ENCODE data around the gene LTBP3.
A peak's percentile ranks its signal among the peaks of the same experiment; 100 is the strongest.

LTBP3 gene

DNA sequence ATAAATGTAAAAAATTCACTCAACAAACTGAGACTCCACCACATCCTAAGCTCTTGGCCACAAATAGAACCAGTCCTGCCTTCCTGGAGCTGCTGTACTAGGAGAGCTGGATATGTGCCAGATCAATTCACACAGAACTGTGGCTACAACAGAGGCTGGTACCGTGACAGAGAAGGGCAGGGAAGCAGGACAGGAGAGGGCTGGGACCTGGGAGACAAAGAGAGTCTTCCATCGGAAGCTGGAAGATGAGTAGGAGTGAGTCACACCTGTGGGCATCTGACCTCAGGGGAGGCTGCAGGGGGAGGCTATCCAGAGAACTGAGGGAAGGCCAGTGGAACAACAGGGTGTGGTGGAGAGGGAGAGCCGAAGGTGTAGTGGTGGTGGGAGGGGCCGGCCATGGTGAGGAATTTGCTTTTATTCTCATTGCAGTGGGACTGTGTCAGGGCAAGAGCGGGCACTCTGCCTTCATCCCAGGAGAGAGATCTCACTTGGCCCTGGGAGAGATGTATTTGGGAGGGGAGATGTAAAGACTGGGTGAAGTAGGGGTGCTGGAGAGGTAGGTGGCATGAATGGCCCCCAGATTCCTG, 1.9 kb upstream of the LTBP3 start:
- CTCF ChIA-PET, result interaction anchor here (2.2 to 4.2 kb wide), 3 partner anchors 11 to 28 kb away, joined by 7 to 18 read pairs (median 13); partner anchors contain the start of genes FAM89B and ZNRD2
- Mint-ChIP-seq H3K9me3 (no peaks in the 10 kb centered on the region), H3K4me1 (peaks cover 59% of the 10 kb centered on the region), H3K36me3 (no peaks in the 10 kb centered on the region), H3K27me3 (peaks cover 17% of the 10 kb centered on the region), H3K4me3 (no peak overlapping the region), H3K27ac (peak overlapping the region; percentile 0)
- DNase-seq, result no peak

DNA sequence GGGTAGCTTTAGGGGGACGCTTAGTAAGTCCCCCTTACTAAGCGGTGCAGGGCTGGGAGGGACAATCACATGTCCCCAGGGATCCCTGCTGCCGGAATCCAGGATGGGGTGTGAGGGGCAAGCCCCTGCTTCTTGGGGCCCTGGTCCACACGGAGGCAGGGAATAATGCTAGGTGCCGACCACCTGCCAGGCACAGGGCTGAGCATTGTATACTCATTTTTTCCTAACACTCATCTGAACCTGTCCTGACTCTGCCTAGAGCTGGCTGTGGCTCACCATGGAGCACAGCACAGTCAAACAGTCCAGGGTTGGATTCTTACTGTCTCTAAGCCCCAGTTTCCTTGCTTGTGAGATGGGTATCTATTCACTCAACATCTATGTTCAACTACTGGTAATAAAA, 1.4 kb upstream of the LTBP3 start:
- H3K27me3 Mint-ChIP-seq, result peaks cover 17% of the 10 kb centered on the region
- H3K9me3 Mint-ChIP-seq, result no peaks in the 10 kb centered on the region
- CTCF ChIA-PET, result interaction anchor here (2.2 to 4.2 kb wide), 2 partner anchors 12 to 18 kb away, joined by 13 to 18 read pairs; partner anchors contain the start of genes FAM89B and ZNRD2
- H3K4me1 Mint-ChIP-seq, result peaks cover 59% of the 10 kb centered on the region
- no peak for DNase-seq
- no peaks in the 10 kb centered on the region for H3K36me3 Mint-ChIP-seq
- H3K27ac Mint-ChIP-seq, result no peak overlapping the region
- H3K4me3 Mint-ChIP-seq, result peak overlapping the region; percentile 66

DNA sequence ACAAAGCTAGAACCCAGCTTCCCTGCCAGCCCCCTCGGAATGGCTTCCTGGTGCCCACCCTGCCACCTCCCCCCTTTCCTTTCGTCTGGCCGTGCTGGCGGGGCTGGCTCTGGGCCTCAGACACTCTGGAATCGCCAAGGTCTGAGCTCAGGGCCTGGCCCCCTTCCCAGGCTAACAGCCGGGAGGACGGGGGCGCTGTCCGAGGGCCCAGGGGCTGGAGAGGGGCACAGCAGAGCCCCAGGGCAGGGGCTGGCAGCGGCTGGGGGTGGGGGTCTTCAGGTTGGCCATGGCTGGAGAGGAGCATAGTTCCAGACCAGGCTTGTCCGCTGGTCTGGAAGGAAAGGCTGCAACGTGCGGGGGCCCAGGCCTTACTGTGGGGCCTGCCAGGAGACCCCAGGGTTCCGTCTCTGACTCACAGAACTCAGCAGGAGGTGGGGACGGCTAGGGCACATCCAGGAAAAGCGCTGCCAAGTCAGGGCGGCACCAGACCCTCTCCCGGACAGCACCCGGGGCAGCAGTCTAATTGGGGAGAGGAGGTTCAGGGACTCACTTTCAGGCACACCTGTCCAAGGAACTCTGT, 861 bp upstream of the LTBP3 start:
- no peak for DNase-seq
- Mint-ChIP-seq H3K9me3 (no peaks in the 10 kb centered on the region), H3K4me1 (peaks cover 63% of the 10 kb centered on the region), H3K36me3 (no peaks in the 10 kb centered on the region), H3K27ac (peak overlapping the region; percentile 58), H3K4me3 (peak overlapping the region; percentile 66), H3K27me3 (peaks cover 17% of the 10 kb centered on the region)
- CTCF ChIA-PET, result interaction anchor here (2.2 to 4.2 kb wide), 2 partner anchors 12 to 18 kb away, joined by 13 to 18 read pairs; partner anchors contain the start of genes FAM89B and ZNRD2

DNA sequence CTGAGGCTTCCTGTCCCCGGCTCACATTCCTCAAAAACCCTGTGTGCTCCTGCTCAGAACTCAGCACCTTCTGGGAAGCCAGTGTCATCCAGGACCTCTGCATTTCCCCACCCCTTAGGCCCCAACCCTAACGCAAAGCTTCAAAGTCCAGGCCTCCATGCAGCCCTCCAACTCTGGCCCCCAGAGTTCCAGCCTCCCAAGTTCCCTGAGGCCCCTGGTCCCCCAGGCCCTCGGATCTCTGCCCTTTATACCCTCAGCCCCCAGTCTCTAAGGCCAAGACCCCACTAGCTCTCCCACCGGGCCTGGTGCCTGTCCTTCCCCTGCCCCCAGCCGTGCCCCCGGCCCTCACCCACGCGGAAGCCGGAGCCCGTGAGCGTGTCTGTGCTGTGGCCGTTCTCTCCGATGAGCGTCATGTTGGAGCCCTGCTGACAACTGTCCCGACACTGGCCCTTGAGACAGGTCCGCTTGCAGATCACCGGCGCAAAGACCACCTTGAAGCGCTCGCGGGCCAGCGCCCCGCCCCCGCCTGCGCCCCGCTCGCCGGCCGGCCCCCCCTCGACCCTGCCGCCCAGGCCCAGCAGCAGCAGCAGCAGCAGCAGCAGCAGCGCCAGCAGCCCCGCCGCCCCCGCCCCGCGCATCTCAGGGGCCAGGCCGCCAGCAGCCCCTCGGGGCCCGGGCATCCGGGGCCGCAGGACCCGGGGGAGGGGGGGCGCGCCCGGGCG, 718 bp downstream of the LTBP3 start:
- peaks cover 3% of the 10 kb centered on the region for H3K36me3 Mint-ChIP-seq
- no peaks in the 10 kb centered on the region for H3K9me3 Mint-ChIP-seq
- peaks cover 17% of the 10 kb centered on the region for H3K27me3 Mint-ChIP-seq
- peaks cover 70% of the 10 kb centered on the region for H3K4me1 Mint-ChIP-seq
- peak; percentile 47 for DNase-seq
- H3K27ac Mint-ChIP-seq, result peak overlapping the region; percentile 88
- CTCF ChIA-PET, result interaction anchor here (0.8 to 1.3 kb wide), 3 partner anchors 8 to 16 kb away, joined by 3 to 6 read pairs (median 4); partner anchors contain the start of gene FAM89B
- peak overlapping the region; percentile 80 for H3K4me3 Mint-ChIP-seq

DNA sequence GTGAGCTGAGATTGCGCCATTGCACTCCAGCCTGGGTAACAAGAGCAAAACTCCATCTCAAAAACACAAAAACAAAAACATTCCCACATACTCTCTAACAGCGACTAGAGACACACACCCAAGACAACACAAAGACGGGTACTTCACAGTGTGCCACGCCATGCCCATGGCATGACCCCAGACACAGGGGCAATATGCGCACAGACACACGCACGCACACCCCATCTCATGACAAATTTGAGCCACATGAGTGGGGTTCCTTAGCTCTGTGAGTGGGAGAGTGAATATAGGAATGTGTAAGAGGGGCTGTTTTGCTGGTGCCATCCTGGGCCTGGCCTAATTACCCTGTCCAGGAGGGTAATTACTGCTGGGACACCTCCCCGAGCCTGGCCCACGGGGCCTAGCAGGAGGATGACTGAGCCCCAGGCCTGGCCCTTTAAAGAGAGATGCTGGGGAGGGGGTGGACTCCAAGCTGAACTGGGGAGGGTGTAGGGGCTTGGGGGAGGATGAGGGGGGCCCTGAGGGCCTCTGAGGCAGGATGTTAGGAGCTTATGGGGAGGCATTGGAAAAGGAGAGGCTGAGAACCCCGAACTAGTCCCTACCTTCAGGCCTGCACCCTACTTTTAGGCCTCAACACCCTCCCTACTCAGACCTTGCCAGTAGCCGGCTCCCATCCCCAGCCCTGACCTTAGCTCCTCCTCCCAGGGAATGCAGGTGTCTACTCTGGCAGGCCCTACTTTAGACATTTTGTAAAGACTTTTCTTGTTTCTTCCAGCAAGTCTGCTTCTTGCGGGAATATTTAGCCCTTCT, 1.5 kb downstream of the LTBP3 start:
- Mint-ChIP-seq H3K27ac (peak overlapping the region; percentile 88), H3K4me3 (peak overlapping the region; percentile 80), H3K4me1 (peaks cover 74% of the 10 kb centered on the region), H3K27me3 (peaks cover 17% of the 10 kb centered on the region), H3K36me3 (peaks cover 10% of the 10 kb centered on the region), H3K9me3 (no peaks in the 10 kb centered on the region)
- peak; percentile 41 for DNase-seq
- CTCF ChIA-PET, result interaction anchor here (0.8 to 1.3 kb wide), 4 partner anchors 9 to 31 kb away, joined by 3 to 6 read pairs (median 4); partner anchors contain the start of gene FAM89B

DNA sequence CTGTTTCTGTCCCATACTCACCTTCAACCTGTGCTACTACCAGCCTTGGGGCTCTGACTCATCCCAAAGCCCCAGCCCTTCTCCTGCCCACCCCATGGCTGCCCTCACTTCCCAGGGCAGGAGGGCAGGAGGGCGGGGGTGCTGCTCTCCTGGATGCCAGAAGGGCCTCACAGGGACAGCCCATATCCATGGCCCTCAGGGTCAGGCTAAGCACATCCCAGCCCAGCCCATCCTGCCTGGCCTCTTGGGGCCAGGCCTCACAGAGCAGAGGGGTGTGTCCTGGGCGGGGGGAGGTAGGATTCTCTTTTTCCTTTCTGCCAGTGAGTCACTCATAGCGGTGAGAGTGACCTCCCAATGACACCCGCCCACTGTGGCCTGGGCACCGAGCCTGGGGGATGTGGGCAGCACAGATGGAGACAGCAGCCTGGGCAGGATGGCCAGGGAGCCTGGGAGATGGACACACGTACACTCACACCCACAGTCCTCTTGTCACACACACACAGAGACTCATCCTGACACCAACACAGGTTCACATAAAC, 2.4 kb downstream of the LTBP3 start:
- H3K27ac Mint-ChIP-seq, result peak overlapping the region; percentile 88
- H3K4me1 Mint-ChIP-seq, result peaks cover 81% of the 10 kb centered on the region
- CTCF ChIA-PET, result interaction anchor here (0.8 to 1.6 kb wide), 3 partner anchors 9 to 15 kb away, joined by 3 to 5 read pairs (median 4); no protein-coding TSS in a partner anchor
- no peak for DNase-seq
- peaks cover 18% of the 10 kb centered on the region for H3K36me3 Mint-ChIP-seq
- H3K9me3 Mint-ChIP-seq, result no peaks in the 10 kb centered on the region
- peaks cover 15% of the 10 kb centered on the region for H3K27me3 Mint-ChIP-seq
- H3K4me3 Mint-ChIP-seq, result peak overlapping the region; percentile 80

DNA sequence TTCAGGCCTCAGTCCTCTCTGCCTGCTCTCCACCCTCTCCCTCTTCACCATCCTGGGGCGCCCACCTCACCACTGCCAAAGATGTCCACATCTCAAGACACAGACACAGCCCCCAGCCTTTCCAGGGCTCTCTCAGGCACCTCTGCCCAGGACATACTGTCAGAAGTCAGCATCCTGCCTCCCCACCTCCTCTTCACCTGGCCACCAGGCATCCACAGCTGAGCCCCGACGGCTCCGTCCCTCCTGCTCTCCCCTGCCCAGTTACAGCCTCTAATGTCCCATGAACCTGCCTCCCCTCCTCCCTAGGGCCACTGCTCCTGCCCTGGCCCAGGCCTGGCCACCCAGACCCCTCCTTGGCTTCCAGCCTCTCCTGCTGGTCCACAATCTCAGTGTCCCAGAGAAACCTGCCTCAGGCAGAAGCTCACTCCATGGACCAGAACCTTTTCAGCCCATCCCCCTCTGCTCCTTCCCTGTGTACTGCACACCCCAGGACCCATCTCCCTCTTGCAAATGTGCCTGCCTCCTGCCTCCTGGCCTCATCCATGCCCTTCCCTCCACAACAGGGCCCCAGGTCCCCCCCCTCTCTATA, 3.2 kb downstream of the LTBP3 start:
- Mint-ChIP-seq H3K27me3 (peaks cover 7% of the 10 kb centered on the region), H3K9me3 (no peaks in the 10 kb centered on the region), H3K36me3 (peaks cover 23% of the 10 kb centered on the region), H3K4me1 (peaks cover 73% of the 10 kb centered on the region), H3K27ac (peak overlapping the region; percentile 80), H3K4me3 (peak overlapping the region; percentile 62)
- CTCF ChIA-PET, result interaction anchor here (0.8 to 1.6 kb wide), 3 partner anchors 8 to 14 kb away, joined by 3 to 5 read pairs (median 4); no protein-coding TSS in a partner anchor
- DNase-seq, result no peak

DNA sequence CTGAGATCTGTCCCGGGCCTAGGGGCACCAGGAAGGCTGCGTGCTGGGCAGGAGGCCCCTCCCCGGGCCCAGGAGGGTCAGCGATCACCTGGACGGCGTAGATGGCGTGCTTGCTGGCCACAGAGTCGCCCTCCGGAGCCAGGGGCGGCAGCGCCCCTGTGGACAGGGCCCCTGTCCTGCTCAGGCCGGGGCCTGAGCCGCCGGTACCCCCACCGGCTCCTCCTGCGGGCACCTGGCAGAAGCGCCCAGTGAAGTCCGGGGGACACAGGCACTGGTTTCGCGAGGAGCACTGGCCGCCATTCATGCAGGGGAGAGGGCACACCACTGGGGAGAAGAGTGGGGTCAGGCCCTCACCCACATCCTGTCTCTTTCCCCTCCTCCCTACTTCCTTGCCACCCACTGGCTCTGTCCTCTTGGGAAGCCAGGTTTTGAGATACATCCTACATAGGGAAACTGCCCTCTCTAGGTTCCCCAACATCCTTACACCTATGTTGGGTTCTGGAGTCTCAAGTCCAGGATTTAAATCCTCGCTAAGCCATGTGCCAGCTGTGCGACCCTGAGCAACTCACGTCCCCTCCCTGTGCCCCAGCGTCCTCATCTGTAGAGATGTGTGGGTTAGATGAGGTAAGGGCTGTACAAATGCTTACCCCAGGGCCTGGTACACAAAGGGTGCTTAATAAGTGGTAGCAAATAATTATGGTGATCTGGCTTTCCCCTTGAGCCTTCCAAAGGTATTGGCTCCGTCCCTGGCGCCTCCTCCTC, 3.9 kb downstream of the LTBP3 start:
- Mint-ChIP-seq H3K9me3 (no peaks in the 10 kb centered on the region), H3K4me1 (peaks cover 74% of the 10 kb centered on the region), H3K27me3 (peaks cover 5% of the 10 kb centered on the region), H3K36me3 (peaks cover 27% of the 10 kb centered on the region), H3K27ac (peak overlapping the region; percentile 90), H3K4me3 (peak overlapping the region; percentile 62)
- peak; percentile 41 for DNase-seq
- CTCF ChIA-PET, result interaction anchor here (1.0 to 3.6 kb wide), 5 partner anchors 8 to 17 kb away, joined by 3 to 35 read pairs (median 5); partner anchors contain the start of genes FAM89B and ZNRD2

DNA sequence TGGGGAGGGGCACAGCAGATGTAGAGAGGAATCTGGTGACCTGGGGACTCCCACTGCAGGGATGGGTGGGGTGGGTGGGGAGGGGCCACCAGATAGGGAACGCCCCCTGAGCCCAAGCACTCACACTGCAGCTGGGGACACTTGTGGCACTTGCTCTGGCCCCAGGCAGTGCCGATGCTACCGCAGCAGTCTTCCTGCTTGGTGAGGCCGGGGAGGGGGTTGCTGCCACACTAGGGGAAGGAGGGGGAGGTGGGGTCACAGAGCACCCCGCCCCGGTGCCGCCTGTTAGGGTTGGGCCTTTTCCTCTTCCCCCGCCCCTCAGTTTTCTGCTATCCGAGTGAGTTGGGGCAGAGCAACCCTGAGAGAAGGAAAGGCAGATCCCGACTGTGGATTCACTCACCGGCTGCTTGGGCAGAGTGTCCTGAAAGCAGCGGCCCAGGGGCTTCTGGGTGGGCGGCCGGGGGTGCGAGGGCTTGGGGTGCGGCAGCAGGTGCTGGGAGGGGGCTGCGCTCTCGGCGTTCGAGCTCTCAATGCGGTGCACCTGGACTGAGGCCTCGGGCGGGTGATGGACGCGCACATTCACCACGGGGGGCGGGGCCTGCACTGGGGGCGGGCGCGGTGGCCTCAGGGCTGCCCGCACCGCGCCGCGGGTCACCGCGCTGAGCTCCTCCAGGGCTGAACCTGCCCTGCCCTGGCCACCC, 4.7 kb downstream of the LTBP3 start:
- peaks cover 3% of the 10 kb centered on the region for H3K27me3 Mint-ChIP-seq
- H3K27ac Mint-ChIP-seq, result peak overlapping the region; percentile 86
- CTCF ChIA-PET, result interaction anchor here (1.0 to 3.6 kb wide), 5 partner anchors 9 to 35 kb away, joined by 3 to 35 read pairs (median 11); partner anchors contain the start of genes FAM89B and ZNRD2
- H3K4me1 Mint-ChIP-seq, result peaks cover 76% of the 10 kb centered on the region
- H3K9me3 Mint-ChIP-seq, result no peaks in the 10 kb centered on the region
- H3K36me3 Mint-ChIP-seq, result peaks cover 33% of the 10 kb centered on the region
- peak; percentile 93 for DNase-seq
- H3K4me3 Mint-ChIP-seq, result peak overlapping the region; percentile 60

DNA sequence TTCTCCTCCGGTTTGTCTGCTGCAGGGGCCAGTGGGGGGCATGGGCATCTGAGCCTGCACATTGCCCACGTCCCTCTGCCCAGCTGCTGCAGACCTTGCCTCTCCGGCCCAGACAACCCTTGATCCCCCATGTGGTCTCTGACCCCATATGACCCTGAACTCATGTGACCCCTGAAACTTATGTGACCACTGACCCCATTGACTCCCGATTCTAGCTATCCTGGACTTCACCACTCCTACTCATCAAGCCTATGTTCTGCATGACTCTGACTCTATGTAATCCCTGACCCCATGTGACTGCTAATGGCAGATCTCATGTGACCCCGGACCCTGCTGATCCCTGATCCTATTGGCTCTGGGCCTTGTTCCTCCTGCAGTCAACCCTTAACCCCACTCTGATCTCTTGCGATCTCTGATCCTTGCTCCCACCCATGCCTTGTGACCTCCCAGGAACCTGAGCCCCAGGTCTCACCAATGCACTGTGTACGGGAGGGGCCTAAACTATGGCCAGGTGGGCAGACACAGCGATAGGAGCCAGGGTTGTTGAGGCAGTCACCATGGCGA, 5.7 kb downstream of the LTBP3 start:
- H3K4me3 Mint-ChIP-seq, result peak overlapping the region; percentile 8
- no peak for DNase-seq
- peaks cover 85% of the 10 kb centered on the region for H3K4me1 Mint-ChIP-seq
- peak overlapping the region; percentile 86 for H3K27ac Mint-ChIP-seq
- CTCF ChIA-PET, result interaction anchor here (1.0 to 3.6 kb wide), 6 partner anchors 8 to 36 kb away, joined by 3 to 35 read pairs (median 9); partner anchors contain the start of genes FAM89B and ZNRD2
- H3K27me3 Mint-ChIP-seq, result peaks cover 4% of the 10 kb centered on the region
- no peaks in the 10 kb centered on the region for H3K9me3 Mint-ChIP-seq
- H3K36me3 Mint-ChIP-seq, result peaks cover 40% of the 10 kb centered on the region

DNA sequence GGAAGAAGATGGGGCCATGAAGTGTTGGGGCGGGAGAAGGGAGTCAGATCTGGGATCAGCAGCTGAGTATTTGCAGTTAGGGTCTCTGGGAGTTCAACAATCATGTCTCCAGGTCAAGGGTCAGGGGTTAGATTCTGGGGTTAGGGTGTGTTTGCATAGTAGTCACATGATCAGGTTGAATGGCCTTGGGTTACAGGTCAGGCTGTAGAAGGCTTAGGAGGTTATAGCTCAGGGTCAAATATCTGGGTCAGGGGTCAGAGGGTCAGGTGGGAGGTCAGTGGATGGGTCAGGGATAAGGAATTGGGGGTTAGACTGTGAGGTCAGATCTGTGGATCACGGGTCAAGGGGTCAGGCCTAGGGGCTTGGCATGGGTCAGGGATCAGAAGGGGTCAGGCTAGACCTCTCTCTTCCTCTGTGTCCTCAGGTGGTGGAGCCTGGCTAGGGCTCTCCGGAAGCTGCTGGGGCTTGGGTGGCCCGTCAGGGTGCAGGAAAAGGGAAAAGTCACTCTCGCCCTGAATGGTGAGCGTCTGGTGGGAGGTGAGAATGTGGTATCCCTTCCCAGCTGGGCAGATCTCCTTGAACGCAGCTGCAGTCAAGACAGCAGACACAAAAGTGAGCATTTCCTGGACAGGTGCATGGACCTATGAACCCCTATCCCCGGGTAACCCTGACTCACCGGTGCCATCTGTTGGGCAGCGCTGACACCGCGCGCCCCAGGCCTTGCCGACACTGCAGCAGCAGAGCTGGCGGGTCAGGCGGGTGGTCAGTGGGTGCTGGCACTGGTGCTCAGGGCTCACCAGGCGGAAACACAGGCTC, 6.4 kb downstream of the LTBP3 start:
- peak; percentile 81 for DNase-seq
- Mint-ChIP-seq H3K4me1 (peaks cover 85% of the 10 kb centered on the region), H3K27me3 (peaks cover 4% of the 10 kb centered on the region), H3K36me3 (peaks cover 40% of the 10 kb centered on the region), H3K9me3 (no peaks in the 10 kb centered on the region), H3K27ac (peak overlapping the region; percentile 86), H3K4me3 (peak overlapping the region; percentile 8)
- CTCF ChIA-PET, result interaction anchor here (1.0 to 3.6 kb wide), 5 partner anchors 10 to 37 kb away, joined by 3 to 35 read pairs (median 11); partner anchors contain the start of genes FAM89B and ZNRD2
